Measurements from ENCODE around the gene CEMIP2.

CEMIP2 gene

GRCh38 chr9:71769175-71770161 lies 1.2 kb upstream of the CEMIP2 start:
- peak; percentile 79 for DNase-seq

- peak; percentile 22 for DNase-seq
Observed at GRCh38 chr9:71767776-71768321, 464 bp downstream of the CEMIP2 start.

- DNase-seq: no peak
Observed at GRCh38 chr9:71767163-71767775, 1.0 kb downstream of the CEMIP2 start.

GRCh38 chr9:71766663-71767062 lies 1.6 kb downstream of the CEMIP2 start:
- peak; percentile 33 for DNase-seq

- DNase-seq: no peak
Observed at GRCh38 chr9:71765693-71766092, 2.6 kb downstream of the CEMIP2 start.

- DNase-seq: no peak
Observed at GRCh38 chr9:71764891-71765290, 3.4 kb downstream of the CEMIP2 start.

- no peak for DNase-seq
Observed at GRCh38 chr9:71764463-71764862, 3.9 kb downstream of the CEMIP2 start.

- DNase-seq: no peak
Observed at GRCh38 chr9:71763832-71764231, 4.5 kb downstream of the CEMIP2 start.

GRCh38 chr9:71762900-71763653 lies 5.2 kb downstream of the CEMIP2 start:
- no peak for DNase-seq

GRCh38 chr9:71761938-71762353 lies 6.4 kb downstream of the CEMIP2 start:
- peak; percentile 18 for DNase-seq

GRCh38 chr9:71760901-71761300 lies 7.4 kb downstream of the CEMIP2 start:
- DNase-seq: no peak

- peak; percentile 18 for DNase-seq
Observed at GRCh38 chr9:71758785-71759184, 9.5 kb downstream of the CEMIP2 start.

GRCh38 chr9:71758277-71758676 lies 10.0 kb downstream of the CEMIP2 start:
- no peak for DNase-seq

GRCh38 chr9:71756753-71757152 lies 11.6 kb downstream of the CEMIP2 start:
- DNase-seq: no peak

- DNase-seq: no peak
Observed at GRCh38 chr9:71755869-71756268, 12.4 kb downstream of the CEMIP2 start.

GRCh38 chr9:71755230-71755629 lies 13.1 kb downstream of the CEMIP2 start:
- DNase-seq: no peak

GRCh38 chr9:71754151-71754550 lies 14.2 kb downstream of the CEMIP2 start:
- DNase-seq: no peak

- DNase-seq: no peak
Observed at GRCh38 chr9:71752928-71753327, 15.4 kb downstream of the CEMIP2 start.

- no peak for DNase-seq
Observed at GRCh38 chr9:71752352-71752751, 16.0 kb downstream of the CEMIP2 start.

GRCh38 chr9:71748280-71748743 lies 20.0 kb downstream of the CEMIP2 start:
- no peak for DNase-seq

GRCh38 chr9:71747576-71747975 lies 20.7 kb downstream of the CEMIP2 start:
- no peak for DNase-seq

GRCh38 chr9:71746758-71747125 lies 21.6 kb downstream of the CEMIP2 start:
- no peak for DNase-seq

Data from CD4-positive, alpha-beta T cell treated with Interleukin-10 for 1 hour (primary cell).